ENCODE measurements around the gene SRSF10. TPM values are rescaled to one million over a fixed set of nuclear protein-coding genes. Genes with fewer than 3 reads are reported as not detected.

Gene SRSF10
- total and polyA plus RNA-seq, 9 of the 15 experiments (the other 6 are each of a cell fraction or from before 2014, with no cell fraction given): 154 to 264 (median 205) TPM

- TF ChIP-seq, protein P1, sequence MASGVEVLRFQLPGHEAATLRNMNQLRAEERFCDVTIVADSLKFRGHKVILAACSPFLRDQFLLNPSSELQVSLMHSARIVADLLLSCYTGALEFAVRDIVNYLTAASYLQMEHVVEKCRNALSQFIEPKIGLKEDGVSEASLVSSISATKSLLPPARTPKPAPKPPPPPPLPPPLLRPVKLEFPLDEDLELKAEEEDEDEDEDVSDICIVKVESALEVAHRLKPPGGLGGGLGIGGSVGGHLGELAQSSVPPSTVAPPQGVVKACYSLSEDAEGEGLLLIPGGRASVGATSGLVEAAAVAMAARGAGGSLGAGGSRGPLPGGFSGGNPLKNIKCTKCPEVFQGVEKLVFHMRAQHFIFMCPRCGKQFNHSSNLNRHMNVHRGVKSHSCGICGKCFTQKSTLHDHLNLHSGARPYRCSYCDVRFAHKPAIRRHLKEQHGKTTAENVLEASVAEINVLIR (CRISPR knock-in tag; IDR thresholded peaks at IDR 0.05): no peak
- no peak for TF ChIP-seq PURB (CRISPR knock-in tag; IDR thresholded peaks at IDR 0.05; ENCODE audit: low read depth)
- no peak for TF ChIP-seq SMARCC2 (IDR thresholded peaks at IDR 0.05; ENCODE audit: low read depth)
- peak; percentile 72; the same call in 1 of the 2 replicates for TF ChIP-seq CTBP1 (IDR thresholded peaks at IDR 0.05; ENCODE audit: borderline replicate concordance)
- TF ChIP-seq HLTF (IDR thresholded peaks at IDR 0.05): peak; percentile 62; the same call in 1 of the 2 replicates
- TF ChIP-seq, protein P2, sequence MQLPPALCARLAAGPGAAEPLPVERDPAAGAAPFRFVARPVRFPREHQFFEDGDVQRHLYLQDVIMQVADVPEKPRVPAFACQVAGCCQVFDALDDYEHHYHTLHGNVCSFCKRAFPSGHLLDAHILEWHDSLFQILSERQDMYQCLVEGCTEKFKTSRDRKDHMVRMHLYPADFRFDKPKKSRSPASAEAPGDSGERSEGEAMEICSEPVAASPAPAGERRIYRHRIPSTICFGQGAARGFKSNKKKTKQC (CRISPR knock-in tag; IDR thresholded peaks at IDR 0.05): no peak; the same call in 1 of the 2 replicates
- TF ChIP-seq, protein P3, sequence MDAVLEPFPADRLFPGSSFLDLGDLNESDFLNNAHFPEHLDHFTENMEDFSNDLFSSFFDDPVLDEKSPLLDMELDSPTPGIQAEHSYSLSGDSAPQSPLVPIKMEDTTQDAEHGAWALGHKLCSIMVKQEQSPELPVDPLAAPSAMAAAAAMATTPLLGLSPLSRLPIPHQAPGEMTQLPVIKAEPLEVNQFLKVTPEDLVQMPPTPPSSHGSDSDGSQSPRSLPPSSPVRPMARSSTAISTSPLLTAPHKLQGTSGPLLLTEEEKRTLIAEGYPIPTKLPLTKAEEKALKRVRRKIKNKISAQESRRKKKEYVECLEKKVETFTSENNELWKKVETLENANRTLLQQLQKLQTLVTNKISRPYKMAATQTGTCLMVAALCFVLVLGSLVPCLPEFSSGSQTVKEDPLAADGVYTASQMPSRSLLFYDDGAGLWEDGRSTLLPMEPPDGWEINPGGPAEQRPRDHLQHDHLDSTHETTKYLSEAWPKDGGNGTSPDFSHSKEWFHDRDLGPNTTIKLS (IDR thresholded peaks at IDR 0.05; ENCODE audit: borderline replicate concordance, low read depth): no peak
- peak; percentile 45; the same call in 1 of the 2 replicates for TF ChIP-seq HNRNPL (IDR thresholded peaks at IDR 0.05; ENCODE audit: low read depth, low read length)
- no peak for TF ChIP-seq PTTG1 (tag; IDR thresholded peaks at IDR 0.05; ENCODE audit: low read depth)
- TF ChIP-seq DNMT1 (IDR thresholded peaks at IDR 0.05): no peak
- TF ChIP-seq TSC22D4 (tag; IDR thresholded peaks at IDR 0.05): no peak
- TF ChIP-seq PHF20 (IDR thresholded peaks at IDR 0.05; ENCODE audit: partially characterized antibody): peak; percentile 79
- TF ChIP-seq GABPA (tag; conservative IDR thresholded peaks at IDR 0.05; ENCODE audit: low read depth): peak; percentile 42; the same call in 1 of the 2 replicates
- no peak for TF ChIP-seq ARHGAP35 (IDR thresholded peaks at IDR 0.05; ENCODE audit: partially characterized antibody)
- peak; percentile 10 to 65; a peak in 3 of 4 replicates for TF ChIP-seq NONO (IDR thresholded peaks at IDR 0.05; ENCODE audit: low read depth in 2 of 2, low read length in 1 of 2)
- TF ChIP-seq ZNF668 (CRISPR knock-in tag; IDR thresholded peaks at IDR 0.05): no peak
These were observed 20.5 kb downstream of the SRSF10 start, which contains the start of gene PNRC2 (continued) for GRCh38 chr1:23959461-23960290.

All from K562 (cell line).